Fibroblast of pulmonary artery (primary cell): ENCODE results near the gene SOX18.

Experiments used
- DNase-seq: peaks from one replicate; pipeline ENCODE4 v3.0.0-alpha.2; 2010; ENCODE audit warnings: low read depth
- H3K4me3 ChIP-seq: replicated peaks from 2 replicates; pipeline ENCODE4 v1.5.1; 2011; ENCODE audit warnings: low read depth, mild to moderate bottlenecking, control low read depth, low read length, moderate library complexity
- CTCF ChIP-seq: IDR thresholded peaks from 2 replicates; pipeline ENCODE4 v1.5.1; 2011; ENCODE audit warnings: mild to moderate bottlenecking, control low read depth, low read length, inconsistent platforms; ENCODE audit errors: missing control alignments

Gene SOX18

GRCh38 chr20:64076061-64076997 lies 26.9 kb upstream of the SOX18 start:
- no peak overlapping the region for H3K4me3 ChIP-seq
- no peak for TF ChIP-seq CTCF
- no peak for DNase-seq

GRCh38 chr20:64075556-64075955 lies 26.1 kb upstream of the SOX18 start:
- TF ChIP-seq CTCF: no peak
- no peak overlapping the region for H3K4me3 ChIP-seq
- DNase-seq: no peak

DNA sequence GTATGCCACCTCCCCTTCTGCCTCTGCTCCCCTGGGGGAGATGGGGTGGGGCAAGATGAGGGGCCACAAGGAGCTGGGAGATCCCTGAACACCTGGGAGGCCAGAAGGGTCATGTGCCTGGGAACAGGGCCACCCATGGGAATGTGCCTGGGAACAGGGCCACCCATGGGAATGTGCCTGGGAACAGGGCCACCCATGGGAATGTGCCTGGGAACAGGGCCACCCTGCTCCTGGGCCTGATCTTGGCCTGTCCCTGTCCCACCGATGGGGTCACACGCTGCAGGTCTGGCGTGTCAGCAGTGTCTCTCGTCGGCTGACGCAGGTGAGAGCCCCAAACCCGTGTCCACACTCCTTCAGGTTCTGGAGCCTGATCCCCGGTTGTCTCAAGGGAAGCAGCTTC lies 25.5 kb upstream of the SOX18 start:
- TF ChIP-seq CTCF: no peak
- DNase-seq: no peak

GRCh38 chr20:64074184-64074789 lies 24.8 kb upstream of the SOX18 start:
- no peak for DNase-seq
- H3K4me3 ChIP-seq: no peak overlapping the region
- TF ChIP-seq CTCF: no peak

More for the DNA sequence above, 25.5 kb upstream of the SOX18 start:
- no peak overlapping the region for H3K4me3 ChIP-seq

- DNase-seq: no peak
- no peak for TF ChIP-seq CTCF
These were observed 24.2 kb upstream of the SOX18 start for GRCh38 chr20:64073476-64074183.

DNA sequence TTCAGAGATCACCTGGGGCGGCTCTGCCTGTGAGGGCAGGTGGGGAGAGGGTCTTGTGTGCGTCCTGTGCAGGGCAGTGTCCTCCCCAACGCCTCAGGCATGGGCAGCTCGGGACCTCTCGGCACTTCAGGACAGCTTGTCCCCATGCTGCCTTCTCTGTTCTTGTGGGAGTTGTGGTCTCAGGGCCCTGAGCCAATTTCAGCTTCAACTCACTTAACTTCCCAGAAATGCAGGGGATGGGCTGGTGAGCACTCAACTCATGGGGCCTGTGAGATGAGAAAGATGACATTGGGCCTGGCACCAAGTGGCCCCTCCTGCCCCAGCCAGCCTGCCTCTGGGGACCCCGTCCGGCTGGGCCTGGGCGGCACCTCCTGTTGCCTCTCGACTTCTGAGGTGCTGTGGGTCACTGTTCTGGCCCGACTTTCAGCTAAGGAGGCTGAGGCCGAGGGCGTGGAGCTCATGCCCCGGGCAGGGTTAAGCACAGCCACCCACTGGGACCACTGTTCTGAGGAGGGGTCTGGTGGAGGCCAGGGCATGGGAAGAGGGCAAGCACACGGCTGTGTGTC lies 23.1 kb upstream of the SOX18 start:
- no peak for TF ChIP-seq CTCF
- H3K4me3 ChIP-seq: no peak overlapping the region
- no peak for DNase-seq

More at GRCh38 chr20:64073476-64074183, 24.2 kb upstream of the SOX18 start:
- no peak overlapping the region for H3K4me3 ChIP-seq
